SK-MEL-5 (cell line): ENCODE data around the gene RFX8. TPM values are rescaled to one million over a fixed set of nuclear protein-coding genes. Genes with fewer than 3 reads are reported as not detected.
A peak's percentile ranks its signal among the peaks of the same experiment; 100 is the strongest.
"Not testable (repeated sequence)": the region's sequence is repeated elsewhere in the genome, so short reads cannot be mapped to it uniquely, and the experiment has no call there.

Experiments used
- DNase-seq: peaks from one replicate; pipeline ENCODE4 v3.0.0-alpha.2; 2016; ENCODE audit warnings: low read depth, low spot score
- in situ Hi-C: cut with HindIII; loops from 2 replicates; pipeline ENCODE4 v1.10.0; 2016; ENCODE audit warnings: low sequenced_read_pairs, high pct_unique_total_duplicates, low pct_unique_long_range_greater_than_20kb
- polyA plus RNA-seq, 2 experiments: library from polyadenylated mRNA; depleted of rRNA; stranded (reverse); fragments of >200 nt; gene quantifications; 2 replicates each; pipeline ENCODE4 v1.2.3, GENCODE V29; 2015
- total RNA-seq: library from RNA; depleted of rRNA; stranded (reverse); fragments of >200 nt; shearing (Covaris generic); gene quantifications from 2 replicates; pipeline ENCODE4 v1.2.3, GENCODE V29; 2014; rRNA removed

RFX8 gene
- not detected in 2 replicates for total RNA-seq
- not detected in 2 replicates for polyA plus RNA-seq (2015; cell fraction: cytosol; rRNA removed)
- polyA plus RNA-seq (2015; cell fraction: nucleus; rRNA removed): not detected in 2 replicates

DNA sequence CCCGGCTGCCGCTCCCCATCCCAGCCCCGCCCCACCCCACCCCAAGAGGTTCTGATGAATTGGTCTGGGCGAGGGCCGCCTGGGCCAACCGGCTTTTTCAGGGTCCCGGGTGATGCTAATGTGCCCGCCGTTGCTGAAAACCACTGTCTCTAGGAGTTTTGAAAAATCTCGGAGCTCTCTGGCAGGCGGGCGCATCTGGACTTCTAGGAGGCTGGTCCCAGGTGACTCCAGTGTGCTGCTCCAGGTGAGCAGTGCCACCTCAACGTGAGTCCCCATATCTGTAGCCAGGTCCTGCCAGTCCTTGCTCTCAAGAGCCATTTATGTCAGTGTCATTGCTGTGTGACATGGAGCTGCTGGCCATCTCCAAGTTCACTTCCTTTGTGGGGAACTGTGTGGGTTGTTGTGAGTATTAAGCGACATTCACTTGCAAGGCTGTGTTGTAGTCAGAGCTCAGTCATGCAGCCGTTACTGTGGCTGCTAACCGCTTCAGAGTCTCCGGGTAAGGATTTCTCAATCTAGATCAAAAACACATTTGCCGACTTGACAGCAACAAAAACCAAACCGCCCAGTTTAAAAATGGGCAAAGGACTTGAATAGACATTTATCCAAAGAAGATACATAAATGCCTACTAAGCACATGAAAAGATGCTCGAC is at the start of gene RFX8:
Gene RFX8 (minus strand): TSS at position 382 of the 654 bp plus-strand sequence. CDS start 8,264 bp downstream, outside the sequence.
- no peak for DNase-seq
- in situ Hi-C loops: no loop called here

- in situ Hi-C loops: no loop called here
- DNase-seq: no peak
Observed at GRCh38 chr2:101521487-101521886, 46.6 kb upstream of the RFX8 start.

GRCh38 chr2:101520246-101520645 is 45.3 kb upstream of the RFX8 start:
- no peak for DNase-seq
- in situ Hi-C loops: no loop called here

GRCh38 chr2:101518578-101519492 is 43.9 kb upstream of the RFX8 start:
- in situ Hi-C loops: no loop called here
- DNase-seq: peak; percentile 68

- in situ Hi-C loops: no loop called here
- no peak for DNase-seq
Observed at GRCh38 chr2:101517758-101518271, 42.9 kb upstream of the RFX8 start.

DNA sequence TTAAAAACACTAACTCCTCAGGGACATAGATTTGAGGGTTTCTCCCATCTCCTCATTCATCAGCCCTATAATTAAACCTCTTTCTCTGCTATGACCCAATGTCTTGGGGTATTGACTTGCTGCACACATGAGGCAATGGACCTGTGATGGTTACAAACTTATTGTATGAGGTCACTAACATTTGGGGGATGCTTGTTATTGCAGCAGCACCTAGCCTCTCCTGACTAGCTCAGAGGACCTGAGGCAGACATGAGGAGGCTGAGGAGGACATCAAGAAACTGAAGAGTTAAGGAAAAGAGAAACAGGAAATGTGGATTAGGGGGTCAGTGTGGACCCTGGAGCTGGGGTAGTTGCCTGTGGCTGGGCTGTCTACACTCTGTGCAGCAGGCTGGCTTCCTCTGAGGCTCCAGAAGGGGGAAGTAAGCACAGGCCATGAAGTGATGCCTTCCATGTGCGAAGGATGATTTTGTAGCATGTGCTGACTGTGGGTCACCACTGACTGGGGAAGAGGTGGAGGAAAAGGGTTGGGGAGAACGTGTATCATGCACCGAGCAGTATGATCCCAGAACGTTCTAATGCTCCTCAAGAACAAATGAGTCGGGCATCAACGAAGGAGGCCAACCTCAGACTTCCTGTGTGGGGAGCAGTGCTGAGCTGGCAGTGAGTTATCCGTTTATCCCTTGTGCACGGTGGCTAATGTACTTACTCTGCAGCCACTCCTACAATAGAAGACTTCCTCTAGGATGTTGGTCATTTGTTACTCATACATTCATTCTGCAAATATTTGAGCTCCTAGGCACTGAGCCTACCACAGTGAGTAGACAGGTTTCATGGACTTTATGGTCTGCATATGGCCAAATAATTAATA is 42.1 kb upstream of the RFX8 start:
- DNase-seq: no peak
- in situ Hi-C loops: no loop called here

GRCh38 chr2:101516349-101516748 is 41.4 kb upstream of the RFX8 start:
- in situ Hi-C loops: no loop called here
- DNase-seq: no peak

DNA sequence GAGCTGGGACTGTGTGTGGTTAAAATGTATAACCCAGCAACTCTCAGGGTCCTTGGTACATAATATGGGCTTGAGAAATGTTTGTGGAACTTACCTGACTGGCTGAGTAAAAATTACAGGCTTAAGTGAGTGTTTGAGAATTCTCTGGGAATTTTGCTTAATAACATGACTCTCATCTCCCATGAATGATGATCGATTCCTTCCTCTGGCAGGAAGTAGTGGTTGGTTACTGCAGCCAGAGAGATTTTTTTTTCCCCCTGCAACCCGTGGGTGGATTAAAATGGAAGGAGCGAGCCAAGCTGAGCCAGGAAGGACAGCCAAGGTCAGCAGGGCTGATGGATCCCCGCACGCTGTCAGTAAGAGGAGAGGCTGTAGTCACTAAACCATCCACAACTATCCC is 40.6 kb upstream of the RFX8 start:
- no peak for DNase-seq
- in situ Hi-C loops: no loop called here

- in situ Hi-C loops: no loop called here
- DNase-seq: no peak
Observed at GRCh38 chr2:101512993-101513392, 38.1 kb upstream of the RFX8 start.

- in situ Hi-C loops: no loop called here
- no peak for DNase-seq
Observed at GRCh38 chr2:101511381-101511780, 36.5 kb upstream of the RFX8 start.

- DNase-seq: no peak
- in situ Hi-C loops: no loop called here
Observed at GRCh38 chr2:101509499-101510284, 34.8 kb upstream of the RFX8 start.

DNA sequence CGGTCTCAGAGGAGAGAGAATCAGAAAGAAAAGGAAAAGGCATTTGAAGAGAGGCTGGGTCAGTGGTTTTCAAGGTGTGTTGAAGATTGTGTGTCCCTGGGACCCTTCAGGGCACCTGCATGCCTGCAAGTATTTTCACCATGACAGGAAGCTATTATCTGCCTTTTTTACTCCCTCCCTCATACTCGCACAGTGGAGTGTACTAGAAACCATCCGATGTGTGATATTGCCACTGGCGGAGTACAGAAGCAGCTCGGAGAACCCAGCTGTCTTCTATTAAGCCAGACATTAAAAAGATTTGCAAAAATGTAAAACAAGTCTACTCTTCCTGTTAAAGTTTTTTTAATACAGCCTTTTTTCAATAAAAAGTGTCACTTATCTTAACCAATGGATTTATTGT is 33.7 kb upstream of the RFX8 start:
- DNase-seq: no peak
- in situ Hi-C loops: no loop called here

DNA sequence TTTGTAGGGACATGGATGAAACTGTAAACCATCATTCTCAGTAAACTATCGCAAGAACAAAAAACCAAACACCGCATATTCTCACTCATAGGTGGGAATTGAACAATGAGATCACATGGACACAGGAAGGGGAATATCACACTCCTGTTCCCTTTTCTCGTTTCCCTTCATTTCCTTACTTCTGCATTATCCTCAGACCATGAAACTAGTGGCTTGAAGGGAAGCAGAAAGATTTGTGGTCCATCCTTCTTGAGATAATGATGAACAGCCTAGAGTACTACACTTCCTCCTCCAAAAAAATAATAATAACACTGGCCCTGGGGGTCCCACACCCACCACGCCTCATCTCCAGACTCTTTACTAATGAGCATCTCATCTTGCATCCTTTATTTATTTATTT is 30.4 kb upstream of the RFX8 start:
- DNase-seq, in situ Hi-C loops: not testable (repeated sequence)

DNA sequence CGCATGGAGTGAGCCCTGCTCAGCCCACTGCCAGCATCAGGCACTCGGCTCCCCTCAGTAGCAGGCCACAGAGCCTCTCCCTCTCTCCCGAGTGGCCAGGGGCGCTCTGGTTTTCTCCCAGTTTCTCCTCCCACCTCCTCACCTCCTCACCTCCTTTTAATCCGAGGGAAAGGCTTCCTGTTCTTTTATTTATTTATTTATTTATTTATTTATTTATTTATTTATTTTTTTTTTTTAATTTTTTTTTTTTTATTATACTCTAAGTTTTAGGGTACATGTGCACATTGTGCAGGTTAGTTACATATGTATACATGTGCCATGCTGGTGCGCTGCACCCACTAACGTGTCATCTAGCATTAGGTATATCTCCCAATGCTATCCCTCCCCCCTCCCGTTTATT is 29.8 kb upstream of the RFX8 start:
- DNase-seq, in situ Hi-C loops: not testable (repeated sequence)

DNA sequence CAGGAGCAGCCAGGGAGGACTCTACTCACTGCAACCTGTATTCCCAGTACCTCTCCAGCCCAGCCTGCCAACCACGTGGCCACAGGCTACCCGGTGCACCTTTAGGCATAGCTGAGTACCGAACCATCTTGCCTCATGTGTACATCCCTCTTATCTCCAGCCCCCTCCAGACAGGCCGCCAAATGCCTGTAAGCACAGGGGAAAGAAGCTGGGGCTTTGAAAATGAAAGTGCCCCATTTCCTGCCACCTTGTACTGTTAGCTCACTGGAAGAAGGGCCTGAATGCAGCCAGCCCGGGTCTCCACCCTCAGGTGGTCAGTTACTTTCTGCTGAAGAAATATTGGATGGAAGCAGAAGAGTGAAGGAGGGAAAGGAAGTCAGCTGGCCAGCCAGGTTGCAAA is 27.2 kb upstream of the RFX8 start:
- DNase-seq: no peak
- in situ Hi-C loops: no loop called here

- in situ Hi-C loops: no loop called here
- DNase-seq: no peak
Observed at GRCh38 chr2:101501443-101501842, 26.5 kb upstream of the RFX8 start.

- in situ Hi-C loops: no loop called here
Observed at GRCh38 chr2:101500860-101501259, 25.9 kb upstream of the RFX8 start.

More at GRCh38 chr2:101500860-101501259, 25.9 kb upstream of the RFX8 start:
- DNase-seq: no peak
